B cell (primary cell): Measurements from ENCODE around the gene FYN. TPM values are rescaled to one million over a fixed set of nuclear protein-coding genes. Genes with fewer than 3 reads are reported as not detected.

Experiments used
- ATAC-seq: fragments of 200-7000 bp; cut with Tn5 transposase; one replicate; pipeline ENCODE4 v1.10.0; 2021; ENCODE audit warnings: low read depth, mild to moderate bottlenecking, moderate number of reproducible peaks, moderate library complexity
- CTCF ChIA-PET: fragments of 350-600 bp; sonication (Branson Sonifier 250); formaldehyde crosslinking; loops from one replicate; lab custom pipeline; 2021; ENCODE audit warnings: antibody characterized with exemption, inconsistent platforms; lab: Charles Lee
- POLR2A ChIA-PET: fragments of 350-600 bp; sonication (Branson Sonifier 250); formaldehyde crosslinking; loops from one replicate; lab custom pipeline; 2021; ENCODE audit warnings: antibody characterized with exemption; lab: Charles Lee
- DNase-seq: peaks from one replicate; pipeline ENCODE4 v3.0.0; 2013
- H2AFZ ChIP-seq: 2 replicates; pipeline ENCODE4 v1.6.1; 2012; ENCODE audit warnings: mild to moderate bottlenecking, low read depth, low read length; ENCODE audit not compliant: insufficient read depth, poor library complexity, severe bottlenecking
- H3K27ac ChIP-seq, 2 donors: 1 replicate in 1 of 2; 2 replicates in 1 of 2; pipeline ENCODE4 v1.5.1; 2012 to 2013; ENCODE audit warnings: low read length in 2 of 2, mild to moderate bottlenecking in 2 of 2, moderate library complexity in 1 of 2
- H3K27me3 ChIP-seq, 4 experiments: fragments of 200-600 bp in 1 of 4; sonication (generic) in 1 of 4; replicated peaks in 1 of 4; 1 replicate in 2 of 4; 2 replicates in 2 of 4; pipeline versions ENCODE4 v1.6.1 to v1.7.0; 2013 to 2016; ENCODE audit warnings: low read length in 3 of 4, mild to moderate bottlenecking in 2 of 4, mixed read lengths in 1 of 4, moderate library complexity in 1 of 4; ENCODE audit not compliant: insufficient read depth in 4 of 4, control insufficient read depth in 3 of 4; ENCODE audit errors: control extremely low read depth in 1 of 4
- H3K36me3 ChIP-seq, 2 experiments: replicated peaks in 1 of 2; 1 replicate in 1 of 2; 2 replicates in 1 of 2; pipeline versions ENCODE4 v1.6.1 to v1.7.1; 2013; ENCODE audit warnings: low read length in 1 of 2; ENCODE audit not compliant: insufficient read depth in 2 of 2, control insufficient read depth in 1 of 2; ENCODE audit errors: control extremely low read depth in 1 of 2, extremely low read depth in 1 of 2
- H3K4me1 ChIP-seq, 2 donors: fragments of 200-600 bp in 1 of 2; sonication (generic) in 1 of 2; 1 replicate in 1 of 2; 2 replicates in 1 of 2; pipeline versions ENCODE4 v1.5.1 to v1.6.1; 2013 to 2017; ENCODE audit warnings: low read length in 2 of 2; ENCODE audit not compliant: control insufficient read depth in 2 of 2, insufficient read depth in 2 of 2
- H3K4me2 ChIP-seq: replicated peaks from 2 replicates; pipeline ENCODE3; 2012; ENCODE audit warnings: mild to moderate bottlenecking, low read depth, low read length; ENCODE audit not compliant: poor library complexity, severe bottlenecking
- H3K4me3 ChIP-seq, 5 experiments: fragments of 200-600 bp in 1 of 5; sonication (generic) in 1 of 5; 1 replicate in 3 of 5; 2 replicates in 2 of 5; pipeline versions ENCODE4 v1.5.1 to v1.7.0; 2011 to 2016; ENCODE audit warnings: low read length in 4 of 5, mild to moderate bottlenecking in 4 of 5, low read depth in 2 of 5, control low read depth in 1 of 5, moderate library complexity in 1 of 5; ENCODE audit not compliant: insufficient read depth in 1 of 5; ENCODE audit errors: control extremely low read depth in 1 of 5, extremely low read depth in 1 of 5
- H3K79me2 ChIP-seq: fragments of 200-600 bp; sonication (generic); one replicate; pipeline ENCODE4 v1.6.0; 2016; ENCODE audit warnings: low read length; ENCODE audit not compliant: control insufficient read depth, insufficient read depth
- H3K9ac ChIP-seq: fragments of 200-600 bp; sonication (generic); 2 replicates; pipeline ENCODE4 v1.6.1; 2017; ENCODE audit warnings: mild to moderate bottlenecking, low read length, moderate library complexity
- H3K9me3 ChIP-seq, 3 donors: one replicate each; pipeline versions ENCODE4 v1.6.1 to v1.7.1; 2013; ENCODE audit warnings: low read length in 2 of 3; ENCODE audit not compliant: control insufficient read depth in 2 of 3, insufficient read depth in 1 of 3; ENCODE audit errors: control extremely low read depth in 1 of 3
- H4K20me1 ChIP-seq: 2 replicates; pipeline ENCODE4 v1.6.0; 2012; ENCODE audit warnings: mild to moderate bottlenecking, low read length; ENCODE audit not compliant: insufficient read depth, control insufficient read depth, poor library complexity, severe bottlenecking
- H3K27ac Mint-ChIP-seq: one replicate; pipeline ENCODE4 v1.8.0; 2021; ENCODE audit warnings: mixed read lengths
- H3K27me3 Mint-ChIP-seq: one replicate; pipeline ENCODE4 v1.8.0; 2021; ENCODE audit warnings: mixed read lengths
- H3K4me1 Mint-ChIP-seq: one replicate; pipeline ENCODE4 v1.8.0; 2021; ENCODE audit warnings: mixed read lengths
- H3K4me3 Mint-ChIP-seq: one replicate; pipeline ENCODE4 v1.8.0; 2021; ENCODE audit warnings: mixed read lengths
- H3K9me3 Mint-ChIP-seq: one replicate; pipeline ENCODE4 v1.8.0; 2022; ENCODE audit warnings: mixed read lengths; ENCODE audit not compliant: insufficient read depth
- CTCF ChIP-seq: fragments of 200-600 bp; IDR thresholded peaks from one replicate; pipeline ENCODE4 v1.8.0; 2022; ENCODE audit warnings: antibody characterized with exemption, mild to moderate bottlenecking
- EZH2 ChIP-seq: IDR thresholded peaks from 2 replicates; pipeline ENCODE4 v1.6.1; 2012; ENCODE audit warnings: borderline replicate concordance, low read depth, mild to moderate bottlenecking, moderate library complexity, low read length; ENCODE audit not compliant: insufficient read depth, poor library complexity, severe bottlenecking
- WGBS: methylation state at CpG from one replicate; pipeline ENCODE4 v1.1.5; 2013; ENCODE audit warnings: missing lambda C conversion rate; ENCODE audit not compliant: insufficient coverage; 5-methylcytosine and 5-hydroxymethylcytosine counted together
- intact Hi-C: fragments of 100-400 bp; cut with micrococcal nuclease; formaldehyde crosslinking; loops from one replicate; pipeline ENCODE4 v1.10.0; 2022
- polyA plus RNA-seq: library from polyadenylated mRNA; depleted of rRNA; stranded (reverse); fragments of >200 nt; gene quantifications from 2 replicates; pipeline ENCODE4 v1.2.3, GENCODE V29; 2012
- total RNA-seq, 2 donors: library from RNA; stranded (reverse); fragments of 120-200 nt in 1 of 2; gene quantifications; 1 replicate in 1 of 2; 2 replicates in 1 of 2; pipeline versions ENCODE4 v1.2.3 to v1.2.4, GENCODE V29; 2013 to 2022

FYN gene
- total and polyA plus RNA-seq, 2 donors (not counting 1 experiment from before 2014, with no cell fraction given): 54.1 to 94.0 TPM

GRCh38 chr6:111810294-111811131 lies 62.7 kb downstream of the FYN start:
- intact Hi-C loops: no loop called here
- peaks cover 17% of the 10 kb centered on the region for H3K4me1 Mint-ChIP-seq
- ChIA-PET CTCF (no interaction called here), POLR2A (no interaction called here)
- no peaks in the 10 kb centered on the region for H3K27me3 Mint-ChIP-seq
- H3K27ac Mint-ChIP-seq: no peak overlapping the region
- no peaks in the 10 kb centered on the region for H3K9me3 Mint-ChIP-seq
- no peak for ATAC-seq
- Histone ChIP-seq H3K4me1 (peaks cover 12 to 14% of the 10 kb centered on the region in 2 donors), H3K27ac (no peak overlapping the region), H3K9ac (no peak overlapping the region), H3K9me3 (no peaks in the 10 kb centered on the region), H3K27me3 (no peaks in the 10 kb centered on the region), H3K4me3 (no peak overlapping the region), H4K20me1 (no peaks in the 10 kb centered on the region), H3K4me2 (no peak overlapping the region), H2AFZ (no peak overlapping the region), H3K36me3 (peaks cover 0 to 3% of the 10 kb centered on the region in 2 experiments), H3K79me2 (peaks cover 3% of the 10 kb centered on the region)
- TF ChIP-seq CTCF: no peak
- no peak for TF ChIP-seq EZH2
- 95% methylated on average over 6 of the region's 10 CpGs for WGBS
- no peak for DNase-seq
- H3K4me3 Mint-ChIP-seq: no peak overlapping the region

GRCh38 chr6:111809766-111810165 lies 63.5 kb downstream of the FYN start:
- no peak for TF ChIP-seq EZH2
- TF ChIP-seq CTCF: no peak
- DNase-seq: no peak
- Histone ChIP-seq H2AFZ (no peak overlapping the region), H3K27ac (no peak overlapping the region), H3K4me3 (no peak overlapping the region), H3K4me2 (no peak overlapping the region), H3K9me3 (no peaks in the 10 kb centered on the region), H3K9ac (no peak overlapping the region), H3K27me3 (no peaks in the 10 kb centered on the region), H3K4me1 (peaks cover 17 to 20% of the 10 kb centered on the region in 2 donors), H3K79me2 (peaks cover 3% of the 10 kb centered on the region), H4K20me1 (no peaks in the 10 kb centered on the region), H3K36me3 (peaks cover 0 to 3% of the 10 kb centered on the region in 2 experiments)
- Mint-ChIP-seq H3K4me1 (peaks cover 24% of the 10 kb centered on the region), H3K27me3 (no peaks in the 10 kb centered on the region), H3K27ac (no peak overlapping the region), H3K4me3 (no peak overlapping the region), H3K9me3 (no peaks in the 10 kb centered on the region)
- CTCF ChIA-PET: no interaction called here
- ATAC-seq: no peak
- POLR2A ChIA-PET: no interaction called here
- intact Hi-C loops: loop anchor here (5.0 kb wide), 1 partner anchor 87 kb away; no protein-coding TSS in a partner anchor
